Progenitor cell of endocrine pancreas (in vitro differentiated cells): ENCODE measurements around the gene ALLC. TPM values are rescaled to one million over a fixed set of nuclear protein-coding genes. Genes with fewer than 3 reads are reported as not detected.

Experiments used
- DNase-seq: peaks from one replicate; pipeline ENCODE4 v3.0.0; 2021; ENCODE audit warnings: low spot score; ENCODE audit not compliant: unreplicated experiment
- H3K27ac Mint-ChIP-seq: 2 replicates; pipeline ENCODE4 v1.8.0; 2021; ENCODE audit warnings: mild to moderate bottlenecking, moderate library complexity, mixed read lengths
- H3K27me3 Mint-ChIP-seq: 2 replicates; pipeline ENCODE4 v1.8.0; 2021; ENCODE audit warnings: mixed read lengths
- H3K36me3 Mint-ChIP-seq: 2 replicates; pipeline ENCODE4 v1.8.0; 2022; ENCODE audit warnings: mixed read lengths; ENCODE audit not compliant: insufficient read depth
- H3K4me1 Mint-ChIP-seq: 2 replicates; pipeline ENCODE4 v1.8.0; 2021; ENCODE audit warnings: low read depth, mixed read lengths
- H3K4me3 Mint-ChIP-seq: 2 replicates; pipeline ENCODE4 v1.8.0; 2021; ENCODE audit warnings: low read depth, mild to moderate bottlenecking, moderate library complexity, mixed read lengths
- H3K9me3 Mint-ChIP-seq: 2 replicates; pipeline ENCODE4 v1.8.0; 2021; ENCODE audit warnings: low read depth, mixed read lengths
- total RNA-seq: library from RNA; stranded (reverse); gene quantifications from 2 replicates; pipeline ENCODE4 v1.2.1, GENCODE V29; 2021
- TF ChIP-seq, protein P1 (sequence below): fragments of 200-600 bp; sonication (generic); IDR thresholded peaks from one replicate; pipeline ENCODE4 v1.5.0; 2021; ENCODE audit warnings: antibody characterized with exemption, mild to moderate bottlenecking; ENCODE audit not compliant: unreplicated experiment

Gene ALLC
- total RNA-seq, 1 donor from 2014 or later, result not detected

DNA sequence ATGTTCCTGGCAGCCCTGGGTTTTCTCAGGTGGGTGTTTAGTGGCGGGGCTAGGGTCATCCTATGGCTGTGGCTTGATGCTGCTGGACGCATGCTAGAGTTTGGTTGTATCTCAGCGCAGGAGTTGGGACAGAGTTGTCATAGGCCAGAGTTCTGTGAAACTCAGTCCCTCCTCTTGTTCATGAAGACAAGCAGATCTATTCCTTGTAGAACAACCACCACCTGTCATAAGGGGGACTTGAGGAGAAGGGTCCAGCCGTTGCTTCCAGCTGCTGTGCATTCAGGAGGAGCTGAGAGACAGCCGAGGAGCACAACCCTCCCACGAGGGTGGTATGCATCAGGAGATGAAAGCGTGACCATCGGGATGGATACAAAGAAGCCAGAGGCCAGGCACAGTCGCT is 71.8 kb downstream of the ALLC start:
- no peak overlapping the region for H3K4me3 Mint-ChIP-seq
- TF ChIP-seq, protein P1, sequence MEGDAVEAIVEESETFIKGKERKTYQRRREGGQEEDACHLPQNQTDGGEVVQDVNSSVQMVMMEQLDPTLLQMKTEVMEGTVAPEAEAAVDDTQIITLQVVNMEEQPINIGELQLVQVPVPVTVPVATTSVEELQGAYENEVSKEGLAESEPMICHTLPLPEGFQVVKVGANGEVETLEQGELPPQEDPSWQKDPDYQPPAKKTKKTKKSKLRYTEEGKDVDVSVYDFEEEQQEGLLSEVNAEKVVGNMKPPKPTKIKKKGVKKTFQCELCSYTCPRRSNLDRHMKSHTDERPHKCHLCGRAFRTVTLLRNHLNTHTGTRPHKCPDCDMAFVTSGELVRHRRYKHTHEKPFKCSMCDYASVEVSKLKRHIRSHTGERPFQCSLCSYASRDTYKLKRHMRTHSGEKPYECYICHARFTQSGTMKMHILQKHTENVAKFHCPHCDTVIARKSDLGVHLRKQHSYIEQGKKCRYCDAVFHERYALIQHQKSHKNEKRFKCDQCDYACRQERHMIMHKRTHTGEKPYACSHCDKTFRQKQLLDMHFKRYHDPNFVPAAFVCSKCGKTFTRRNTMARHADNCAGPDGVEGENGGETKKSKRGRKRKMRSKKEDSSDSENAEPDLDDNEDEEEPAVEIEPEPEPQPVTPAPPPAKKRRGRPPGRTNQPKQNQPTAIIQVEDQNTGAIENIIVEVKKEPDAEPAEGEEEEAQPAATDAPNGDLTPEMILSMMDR, result no peak
- peaks cover 43% of the 10 kb centered on the region for H3K27me3 Mint-ChIP-seq
- no peaks in the 10 kb centered on the region for H3K9me3 Mint-ChIP-seq
- peaks cover 4% of the 10 kb centered on the region for H3K4me1 Mint-ChIP-seq
- H3K36me3 Mint-ChIP-seq, result no peaks in the 10 kb centered on the region
- DNase-seq, result no peak
- H3K27ac Mint-ChIP-seq, result no peak overlapping the region

DNA sequence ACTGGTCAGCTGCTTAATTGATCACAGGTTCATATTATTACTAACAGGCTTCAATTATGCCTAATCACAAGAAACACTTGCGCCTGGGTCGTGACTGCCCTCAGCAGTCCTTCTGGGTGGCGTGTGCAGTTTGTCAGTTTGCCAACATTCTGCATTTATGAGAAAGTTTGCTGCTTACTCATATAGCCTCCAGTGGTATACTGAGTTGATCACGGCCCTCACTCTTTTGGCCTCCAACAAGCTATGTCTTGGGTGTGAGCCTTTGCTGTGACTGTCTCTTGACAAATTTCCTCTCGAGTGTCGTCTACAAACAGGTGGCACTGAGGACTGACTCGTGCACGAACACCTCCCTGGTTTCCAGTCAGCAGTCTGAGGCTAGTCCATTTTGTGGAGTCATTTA is 72.6 kb downstream of the ALLC start:
- TF ChIP-seq, protein P1, result no peak
- Mint-ChIP-seq H3K27ac (no peak overlapping the region), H3K36me3 (no peaks in the 10 kb centered on the region), H3K4me3 (no peak overlapping the region), H3K9me3 (no peaks in the 10 kb centered on the region), H3K27me3 (peaks cover 38% of the 10 kb centered on the region), H3K4me1 (peaks cover 4% of the 10 kb centered on the region)
- DNase-seq, result no peak

DNA sequence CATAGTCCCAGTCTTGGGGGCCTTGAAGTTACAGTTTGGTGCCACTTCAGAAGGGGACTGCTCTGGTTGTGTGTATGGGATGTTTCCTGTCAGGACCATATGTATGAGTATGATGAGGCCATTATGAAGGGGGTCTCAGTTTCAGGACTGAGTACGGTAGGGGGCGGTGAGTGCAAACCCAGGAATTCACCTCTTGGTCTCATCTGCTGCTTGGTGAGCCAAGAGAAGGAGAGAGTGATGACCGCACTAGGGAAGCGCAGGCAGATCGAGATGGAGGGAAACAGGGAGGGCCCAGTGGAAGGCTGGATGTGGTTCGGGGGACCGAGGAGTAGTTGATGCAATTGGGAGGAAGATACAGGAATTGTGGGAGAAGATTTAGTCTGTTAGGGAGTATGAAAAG is 73.8 kb downstream of the ALLC start:
- Mint-ChIP-seq H3K4me1 (peaks cover 4% of the 10 kb centered on the region), H3K27ac (no peak overlapping the region), H3K27me3 (peaks cover 45% of the 10 kb centered on the region), H3K9me3 (no peaks in the 10 kb centered on the region), H3K4me3 (no peak overlapping the region), H3K36me3 (no peaks in the 10 kb centered on the region)
- no peak for DNase-seq
- TF ChIP-seq, protein P1, result no peak

DNA sequence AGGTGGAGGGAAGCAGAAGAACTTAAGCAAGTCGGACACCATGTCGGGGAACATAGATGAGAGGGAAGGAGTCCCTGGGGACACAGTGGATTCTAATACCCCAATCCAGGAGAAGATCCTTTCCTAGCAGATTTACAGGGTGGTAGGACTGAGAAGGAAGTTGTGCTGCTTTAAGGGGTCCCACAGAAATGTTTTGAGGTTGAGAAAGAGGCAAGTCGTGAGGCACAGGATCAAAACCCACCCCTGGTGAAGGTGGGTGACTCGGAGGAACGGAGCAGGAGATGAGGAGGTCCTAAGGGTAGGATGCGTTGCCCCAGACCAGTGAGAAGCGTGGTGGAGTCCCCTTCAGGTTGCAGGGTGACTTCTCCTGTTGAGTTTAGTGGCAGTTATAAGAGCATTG is 78.1 kb downstream of the ALLC start:
- H3K9me3 Mint-ChIP-seq, result no peaks in the 10 kb centered on the region
- no peaks in the 10 kb centered on the region for H3K36me3 Mint-ChIP-seq
- H3K27me3 Mint-ChIP-seq, result peaks cover 25% of the 10 kb centered on the region
- no peak overlapping the region for H3K27ac Mint-ChIP-seq
- H3K4me3 Mint-ChIP-seq, result no peak overlapping the region
- TF ChIP-seq, protein P1, result no peak
- no peaks in the 10 kb centered on the region for H3K4me1 Mint-ChIP-seq
- DNase-seq, result no peak

DNA sequence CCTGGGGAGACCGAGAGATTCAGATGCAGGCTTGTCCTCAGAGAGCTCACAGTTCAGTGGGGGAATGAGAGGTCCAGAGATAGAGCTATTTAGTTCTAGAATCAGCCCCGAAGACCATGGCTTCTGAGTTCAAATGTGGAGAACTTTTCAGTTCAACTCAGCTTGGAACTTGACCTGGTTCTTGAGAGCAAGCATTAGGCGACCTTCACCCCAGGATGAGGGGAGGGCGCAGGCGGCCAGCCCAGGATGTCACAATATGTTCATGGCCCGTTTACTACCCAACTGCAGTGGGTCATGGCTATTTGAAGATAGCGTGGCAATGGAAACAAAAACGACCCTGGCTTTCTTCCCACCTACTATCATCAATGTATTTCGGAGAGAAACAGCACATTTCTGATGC is 79.1 kb downstream of the ALLC start:
- no peaks in the 10 kb centered on the region for H3K9me3 Mint-ChIP-seq
- H3K4me3 Mint-ChIP-seq, result no peak overlapping the region
- H3K27me3 Mint-ChIP-seq, result peaks cover 20% of the 10 kb centered on the region
- TF ChIP-seq, protein P1, result no peak
- H3K4me1 Mint-ChIP-seq, result no peaks in the 10 kb centered on the region
- no peaks in the 10 kb centered on the region for H3K36me3 Mint-ChIP-seq
- no peak overlapping the region for H3K27ac Mint-ChIP-seq
- no peak for DNase-seq
